HUES6 (cell line): ENCODE measurements around the gene FOXP1.

ENCODE experiments used
- H3K27ac ChIP-seq: 2 replicates; pipeline ENCODE4 v1.7.0; 2013; ENCODE audit warnings: low read depth, mild to moderate bottlenecking, low read length, inconsistent platforms
- H3K27me3 ChIP-seq: 2 replicates; pipeline ENCODE4 v1.6.1; 2013; ENCODE audit warnings: low read length; ENCODE audit not compliant: control insufficient read depth, insufficient read depth
- H3K36me3 ChIP-seq: 2 replicates; pipeline ENCODE4 v1.6.1; 2013; ENCODE audit warnings: low read length; ENCODE audit not compliant: control insufficient read depth, insufficient read depth
- H3K4me1 ChIP-seq: 2 replicates; pipeline ENCODE4 v1.6.1; 2013; ENCODE audit warnings: low read length; ENCODE audit not compliant: control insufficient read depth, insufficient read depth
- H3K4me3 ChIP-seq: 2 replicates; pipeline ENCODE4 v1.5.1; 2013; ENCODE audit warnings: low read depth, low read length
- H3K9ac ChIP-seq: one replicate; pipeline ENCODE4 v1.6.1; 2013; ENCODE audit warnings: mild to moderate bottlenecking, low read length
- H3K9me3 ChIP-seq: 2 replicates; pipeline ENCODE4 v1.6.1; 2013; ENCODE audit warnings: low read depth, low read length; ENCODE audit not compliant: control insufficient read depth, insufficient read depth

Gene FOXP1

DNA sequence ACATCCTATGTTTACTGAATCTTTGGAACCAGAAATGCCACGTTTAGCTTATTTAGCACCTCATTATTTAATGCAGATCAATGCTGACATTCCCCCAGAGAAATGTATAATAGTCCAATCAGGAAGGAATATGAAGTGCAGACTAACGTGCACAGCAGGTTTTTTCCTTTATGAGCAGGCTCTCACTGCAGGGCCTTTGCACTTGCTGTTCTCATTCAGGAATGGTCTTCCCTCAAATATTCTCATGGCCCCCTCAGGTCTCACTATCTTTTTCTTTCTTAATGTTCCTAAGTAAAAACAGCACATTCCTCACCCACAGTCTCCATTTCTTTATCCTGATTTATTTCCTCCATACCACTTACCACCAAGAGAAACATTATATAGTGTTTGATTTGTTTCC lies 174.6 kb downstream of the FOXP1 start:
- no peak overlapping the region for H3K9ac ChIP-seq
- H3K9me3 ChIP-seq, result no peaks in the 10 kb centered on the region
- no peaks in the 10 kb centered on the region for H3K36me3 ChIP-seq
- H3K27ac ChIP-seq, result no peak overlapping the region
- H3K27me3 ChIP-seq, result no peaks in the 10 kb centered on the region
- no peak overlapping the region for H3K4me3 ChIP-seq
- peaks cover 9% of the 10 kb centered on the region for H3K4me1 ChIP-seq

DNA sequence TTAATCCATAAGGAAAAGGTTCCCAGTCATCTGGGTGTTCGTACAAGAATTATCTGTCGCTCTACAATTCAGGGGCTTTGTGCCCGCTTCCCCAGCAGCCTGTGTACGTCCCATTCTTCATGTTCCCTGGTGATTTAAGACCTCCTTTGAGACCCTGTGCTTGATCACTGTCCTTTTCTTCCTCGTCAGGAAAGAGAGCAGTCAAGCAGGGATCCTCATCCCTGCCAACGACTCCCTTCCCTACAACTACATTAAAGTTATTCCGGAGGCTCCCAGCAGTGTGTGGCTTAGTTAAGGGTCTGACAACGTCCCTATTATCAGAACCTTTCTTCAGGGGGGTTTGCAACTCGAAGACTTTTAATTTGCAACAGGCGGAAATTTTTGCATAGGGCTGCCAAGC lies 175.7 kb downstream of the FOXP1 start:
- H3K4me3 ChIP-seq, result no peak overlapping the region
- no peak overlapping the region for H3K9ac ChIP-seq

GRCh38 chr3:71406972-71407810 lies 176.3 kb downstream of the FOXP1 start:
- H3K27me3 ChIP-seq, result no peaks in the 10 kb centered on the region
- peaks cover 8% of the 10 kb centered on the region for H3K4me1 ChIP-seq
- H3K4me3 ChIP-seq, result no peak overlapping the region
- H3K36me3 ChIP-seq, result no peaks in the 10 kb centered on the region
- H3K9me3 ChIP-seq, result no peaks in the 10 kb centered on the region
- H3K27ac ChIP-seq, result no peak overlapping the region
- no peak overlapping the region for H3K9ac ChIP-seq

More for the DNA sequence above, 175.7 kb downstream of the FOXP1 start:
- Histone ChIP-seq H3K27ac (no peak overlapping the region), H3K36me3 (no peaks in the 10 kb centered on the region), H3K9me3 (no peaks in the 10 kb centered on the region), H3K4me1 (peaks cover 8% of the 10 kb centered on the region), H3K27me3 (no peaks in the 10 kb centered on the region)

GRCh38 chr3:71402911-71403310 lies 180.6 kb downstream of the FOXP1 start:
- Histone ChIP-seq H3K9ac (no peak overlapping the region), H3K9me3 (no peaks in the 10 kb centered on the region), H3K27me3 (no peaks in the 10 kb centered on the region), H3K4me3 (no peak overlapping the region), H3K36me3 (no peaks in the 10 kb centered on the region), H3K27ac (no peak overlapping the region), H3K4me1 (peaks cover 10% of the 10 kb centered on the region)

DNA sequence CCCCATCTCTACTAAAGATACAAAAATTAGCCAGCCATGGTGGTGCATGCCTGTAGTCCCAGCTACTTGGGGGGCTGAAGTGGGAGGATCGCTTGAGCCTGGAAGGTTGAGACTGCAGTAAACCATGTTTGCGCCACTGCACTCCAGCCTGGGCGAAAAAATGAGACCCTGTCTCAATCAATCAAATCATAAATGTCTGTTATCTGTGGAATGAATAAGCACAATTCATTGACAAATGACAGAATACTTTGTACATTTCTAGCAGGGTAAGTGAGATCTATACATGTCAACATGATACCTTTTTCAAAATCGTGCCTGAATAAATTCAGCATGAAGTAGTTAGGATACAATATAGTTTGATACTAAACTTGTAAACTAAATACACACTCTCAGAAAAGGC lies 181.2 kb downstream of the FOXP1 start:
- no peaks in the 10 kb centered on the region for H3K9me3 ChIP-seq
- H3K27me3 ChIP-seq, result no peaks in the 10 kb centered on the region
- peaks cover 5% of the 10 kb centered on the region; the same call in 1 of the 2 replicates for H3K4me1 ChIP-seq
- no peak overlapping the region for H3K9ac ChIP-seq
- H3K4me3 ChIP-seq, result no peak overlapping the region
- H3K36me3 ChIP-seq, result no peaks in the 10 kb centered on the region
- H3K27ac ChIP-seq, result no peak overlapping the region

- no peaks in the 10 kb centered on the region for H3K36me3 ChIP-seq
- H3K4me3 ChIP-seq, result no peak overlapping the region
- peaks cover 5% of the 10 kb centered on the region; the same call in 1 of the 2 replicates for H3K4me1 ChIP-seq
- no peaks in the 10 kb centered on the region for H3K27me3 ChIP-seq
- no peak overlapping the region for H3K27ac ChIP-seq
- no peak overlapping the region for H3K9ac ChIP-seq
- no peaks in the 10 kb centered on the region for H3K9me3 ChIP-seq
Measured at GRCh38 chr3:71401695-71402231, 181.8 kb downstream of the FOXP1 start.

GRCh38 chr3:71400986-71401451 lies 182.5 kb downstream of the FOXP1 start:
- peaks cover 10% of the 10 kb centered on the region; the same call in 1 of the 2 replicates for H3K4me1 ChIP-seq
- no peaks in the 10 kb centered on the region for H3K27me3 ChIP-seq
- no peak overlapping the region for H3K4me3 ChIP-seq
- no peaks in the 10 kb centered on the region for H3K9me3 ChIP-seq
- H3K36me3 ChIP-seq, result no peaks in the 10 kb centered on the region
- no peak overlapping the region for H3K27ac ChIP-seq
- H3K9ac ChIP-seq, result no peak overlapping the region

GRCh38 chr3:71399478-71399877 lies 184.1 kb downstream of the FOXP1 start:
- H3K27me3 ChIP-seq, result no peaks in the 10 kb centered on the region
- H3K4me1 ChIP-seq, result peaks cover 10% of the 10 kb centered on the region; the same call in 1 of the 2 replicates

DNA sequence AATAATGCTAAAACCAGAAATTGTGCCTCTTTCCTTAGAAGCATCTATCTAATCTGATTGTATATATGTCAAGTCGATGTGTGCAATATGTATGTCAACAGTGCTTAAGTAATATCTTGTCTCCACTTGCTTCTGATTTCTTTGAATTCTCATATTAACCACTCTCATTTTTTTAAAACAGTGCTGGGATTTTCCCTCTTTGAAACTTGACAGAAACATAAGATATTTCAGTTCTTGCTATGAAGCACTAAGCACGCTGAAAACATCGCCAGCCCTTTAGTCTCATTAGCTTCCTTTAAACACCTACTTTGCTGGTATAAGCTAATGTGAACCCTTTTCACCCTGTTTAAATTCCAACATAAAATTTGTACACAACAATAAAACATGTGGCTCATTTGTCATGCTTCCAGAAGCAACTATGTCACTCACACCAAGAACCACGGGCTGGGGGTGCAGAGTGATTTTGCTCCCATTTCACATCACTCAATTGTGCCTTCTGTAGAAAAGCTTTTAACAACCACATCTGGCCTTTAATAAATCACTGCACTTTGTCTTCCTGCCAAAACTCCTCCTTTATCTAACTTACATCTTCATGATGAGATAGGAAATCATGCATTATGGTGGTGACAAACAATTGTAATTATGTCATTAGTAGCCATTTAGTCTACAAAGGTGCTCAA lies 185.2 kb downstream of the FOXP1 start:
- Histone ChIP-seq H3K27ac (no peak overlapping the region), H3K36me3 (no peaks in the 10 kb centered on the region), H3K9ac (no peak overlapping the region), H3K9me3 (no peaks in the 10 kb centered on the region), H3K27me3 (no peaks in the 10 kb centered on the region), H3K4me1 (peaks cover 10% of the 10 kb centered on the region; the same call in 1 of the 2 replicates), H3K4me3 (no peak overlapping the region)

More at GRCh38 chr3:71399478-71399877, 184.1 kb downstream of the FOXP1 start:
- Histone ChIP-seq H3K27ac (no peak overlapping the region), H3K9me3 (no peaks in the 10 kb centered on the region), H3K9ac (no peak overlapping the region), H3K36me3 (no peaks in the 10 kb centered on the region), H3K4me3 (no peak overlapping the region)

- no peaks in the 10 kb centered on the region for H3K9me3 ChIP-seq
- no peak overlapping the region for H3K4me3 ChIP-seq
- no peaks in the 10 kb centered on the region for H3K36me3 ChIP-seq
- no peak overlapping the region for H3K9ac ChIP-seq
- no peaks in the 10 kb centered on the region for H3K27me3 ChIP-seq
- no peak overlapping the region for H3K27ac ChIP-seq
- peaks cover 10% of the 10 kb centered on the region; the same call in 1 of the 2 replicates for H3K4me1 ChIP-seq
Measured at GRCh38 chr3:71397726-71398125, 185.8 kb downstream of the FOXP1 start.

DNA sequence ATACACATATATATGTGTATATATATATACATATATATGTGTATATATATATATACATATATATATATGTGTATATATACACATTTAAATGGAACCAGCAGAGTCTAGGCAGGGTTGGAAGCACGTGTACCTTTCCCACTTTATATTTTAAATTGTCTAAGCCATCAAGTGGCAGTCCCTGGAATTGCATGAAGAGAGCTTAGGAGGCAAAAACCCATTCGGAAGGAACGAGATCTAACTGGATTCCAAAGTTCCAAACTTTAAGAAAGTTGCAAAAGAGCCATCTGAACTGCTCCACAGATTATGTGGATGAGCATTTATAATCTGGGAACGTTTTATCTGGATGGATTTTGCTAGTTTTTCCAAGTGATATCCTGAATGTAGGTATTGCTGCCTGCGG lies 186.5 kb downstream of the FOXP1 start:
- no peaks in the 10 kb centered on the region for H3K9me3 ChIP-seq
- H3K27ac ChIP-seq, result no peak overlapping the region
- no peak overlapping the region for H3K9ac ChIP-seq
- H3K36me3 ChIP-seq, result no peaks in the 10 kb centered on the region
- peaks cover 10% of the 10 kb centered on the region; the same call in 1 of the 2 replicates for H3K4me1 ChIP-seq
- H3K4me3 ChIP-seq, result no peak overlapping the region
- no peaks in the 10 kb centered on the region for H3K27me3 ChIP-seq
